Rectal smooth muscle tissue (tissue), 1 donor: ENCODE data around the gene SECTM1.
"Not testable (repeated sequence)": the region's sequence is repeated elsewhere in the genome, so short reads cannot be mapped to it uniquely, and the experiment has no call there.

Experiments
- H3K27ac ChIP-seq: one replicate; pipeline ENCODE4 v1.7.0; 2013; ENCODE audit warnings: low read depth, low read length, inconsistent platforms
- H3K27me3 ChIP-seq: one replicate; pipeline ENCODE4 v1.7.0; 2013; ENCODE audit warnings: low read length; ENCODE audit not compliant: control insufficient read depth, insufficient read depth
- H3K36me3 ChIP-seq: one replicate; pipeline ENCODE4 v1.7.0; 2013; ENCODE audit warnings: low read length; ENCODE audit not compliant: control insufficient read depth, insufficient read depth
- H3K4me1 ChIP-seq: one replicate; pipeline ENCODE4 v1.7.0; 2013; ENCODE audit warnings: low read length; ENCODE audit not compliant: control insufficient read depth, insufficient read depth
- H3K4me3 ChIP-seq: one replicate; pipeline ENCODE4 v1.7.0; 2013; ENCODE audit warnings: low read length
- H3K9ac ChIP-seq: one replicate; pipeline ENCODE4 v1.7.0; 2013; ENCODE audit warnings: low read length

Gene SECTM1

DNA sequence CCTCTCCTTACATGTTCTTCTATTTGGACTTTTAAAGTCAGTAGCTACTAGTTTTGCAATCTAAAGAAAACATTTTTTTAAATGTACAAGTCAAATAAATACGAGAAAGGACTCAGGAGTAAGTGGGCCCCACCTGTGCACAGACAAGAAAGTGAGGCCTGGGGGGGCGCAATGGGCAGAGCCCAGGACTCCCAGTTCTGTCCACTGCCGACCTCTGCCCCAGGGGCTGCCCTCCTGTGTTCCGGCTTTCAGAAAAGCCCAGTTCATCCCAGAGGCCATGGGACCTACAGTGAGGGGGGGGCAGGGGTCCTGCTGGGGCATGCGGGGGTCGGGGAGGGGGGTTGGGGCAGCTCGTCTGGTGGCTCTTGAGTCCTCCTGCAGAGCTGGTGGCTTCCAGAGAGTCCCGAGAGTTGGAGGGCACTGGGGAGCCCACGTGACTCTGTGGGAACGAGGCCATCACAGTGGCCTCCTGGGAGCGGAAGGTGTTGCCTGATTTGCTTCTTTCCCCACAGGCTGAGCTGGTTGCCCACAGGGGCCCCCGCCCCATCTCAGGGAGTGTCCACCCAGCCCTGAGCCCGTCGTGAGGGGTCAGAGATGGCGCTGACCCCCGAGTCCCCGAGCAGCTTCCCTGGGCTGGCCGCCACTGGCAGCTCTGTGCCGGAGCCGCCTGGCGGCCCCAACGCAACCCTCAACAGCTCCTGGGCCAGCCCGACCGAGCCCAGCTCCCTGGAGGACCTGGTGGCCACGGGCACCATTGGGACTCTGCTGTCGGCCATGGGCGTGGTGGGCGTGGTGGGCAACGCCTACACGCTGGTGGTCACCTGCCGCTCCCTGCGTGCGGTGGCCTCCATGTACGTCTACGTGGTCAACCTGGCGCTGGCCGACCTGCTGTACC is 40.4 kb upstream of the SECTM1 start:
- Histone ChIP-seq H3K4me3 (no peak overlapping the region), H3K9ac (no peak overlapping the region), H3K4me1 (no peaks in the 10 kb centered on the region), H3K27ac (no peak overlapping the region), H3K27me3 (peaks cover 25% of the 10 kb centered on the region), H3K36me3 (no peaks in the 10 kb centered on the region)

DNA sequence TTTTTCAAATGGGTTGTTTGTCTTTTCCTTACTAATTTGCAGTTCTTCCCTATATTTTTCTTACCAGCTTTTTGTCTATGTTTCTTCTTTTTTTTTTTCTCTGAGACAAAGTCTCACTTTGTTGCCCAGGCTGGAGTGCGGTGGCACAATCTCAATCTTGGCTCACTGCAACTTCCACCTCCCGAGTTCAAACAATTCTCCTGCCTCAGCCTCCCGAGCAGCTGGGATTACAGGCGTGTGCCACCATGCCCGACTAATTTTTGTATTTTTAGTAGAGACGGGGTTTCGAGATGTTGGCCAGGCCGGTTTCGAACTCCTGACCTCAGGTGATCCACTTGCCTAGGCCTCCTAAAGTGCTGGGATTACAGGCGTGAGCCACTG is 39.5 kb upstream of the SECTM1 start:
- peaks cover 20% of the 10 kb centered on the region for H3K27me3 ChIP-seq
- not testable (repeated sequence) for H3K27ac ChIP-seq, H3K36me3 ChIP-seq, H3K4me3 ChIP-seq, H3K9ac ChIP-seq, H3K4me1 ChIP-seq

DNA sequence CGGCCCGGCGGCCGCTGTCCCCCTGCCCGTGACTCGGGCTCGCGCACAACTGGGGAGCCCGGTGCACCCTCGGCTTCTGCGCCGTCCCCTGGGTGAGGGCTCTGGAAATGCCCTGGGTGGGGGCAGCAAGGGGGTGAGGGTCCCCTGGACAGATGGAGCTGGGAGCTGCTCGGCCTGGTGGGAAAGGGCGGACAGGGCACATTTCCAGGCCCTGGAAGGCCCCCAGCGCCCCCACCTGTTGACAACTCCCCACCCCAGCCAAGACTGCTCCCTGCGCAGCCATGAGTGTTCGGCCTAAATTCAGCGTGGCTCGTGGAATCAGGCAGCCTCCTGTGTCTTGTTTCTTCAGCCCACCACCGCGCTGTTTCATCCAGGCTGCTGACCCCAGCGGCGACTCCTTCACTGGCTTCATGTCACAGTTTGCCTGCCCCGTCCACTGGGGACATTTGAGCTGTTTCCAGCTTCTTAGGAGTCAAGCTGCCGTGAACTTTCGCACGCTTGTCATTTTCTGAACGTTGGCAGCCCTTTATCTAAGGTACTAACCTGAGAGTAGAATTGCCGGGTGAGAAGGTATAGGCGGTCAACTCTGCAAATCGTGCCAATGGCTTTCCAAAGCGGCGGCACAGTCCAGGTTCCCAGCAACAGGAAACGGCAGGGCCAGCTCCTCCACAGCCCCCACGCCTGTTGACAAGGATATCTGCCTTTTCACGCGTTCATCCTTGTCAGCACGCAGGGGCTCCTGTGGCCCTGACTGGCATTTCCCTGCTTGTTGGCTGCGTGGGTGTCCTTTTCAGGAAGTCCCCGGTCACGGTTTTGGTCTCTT is 38.9 kb upstream of the SECTM1 start:
- H3K9ac ChIP-seq = no peak overlapping the region
- no peaks in the 10 kb centered on the region for H3K36me3 ChIP-seq
- H3K27me3 ChIP-seq = peaks cover 20% of the 10 kb centered on the region
- no peak overlapping the region for H3K4me3 ChIP-seq
- no peaks in the 10 kb centered on the region for H3K4me1 ChIP-seq
- no peak overlapping the region for H3K27ac ChIP-seq

DNA sequence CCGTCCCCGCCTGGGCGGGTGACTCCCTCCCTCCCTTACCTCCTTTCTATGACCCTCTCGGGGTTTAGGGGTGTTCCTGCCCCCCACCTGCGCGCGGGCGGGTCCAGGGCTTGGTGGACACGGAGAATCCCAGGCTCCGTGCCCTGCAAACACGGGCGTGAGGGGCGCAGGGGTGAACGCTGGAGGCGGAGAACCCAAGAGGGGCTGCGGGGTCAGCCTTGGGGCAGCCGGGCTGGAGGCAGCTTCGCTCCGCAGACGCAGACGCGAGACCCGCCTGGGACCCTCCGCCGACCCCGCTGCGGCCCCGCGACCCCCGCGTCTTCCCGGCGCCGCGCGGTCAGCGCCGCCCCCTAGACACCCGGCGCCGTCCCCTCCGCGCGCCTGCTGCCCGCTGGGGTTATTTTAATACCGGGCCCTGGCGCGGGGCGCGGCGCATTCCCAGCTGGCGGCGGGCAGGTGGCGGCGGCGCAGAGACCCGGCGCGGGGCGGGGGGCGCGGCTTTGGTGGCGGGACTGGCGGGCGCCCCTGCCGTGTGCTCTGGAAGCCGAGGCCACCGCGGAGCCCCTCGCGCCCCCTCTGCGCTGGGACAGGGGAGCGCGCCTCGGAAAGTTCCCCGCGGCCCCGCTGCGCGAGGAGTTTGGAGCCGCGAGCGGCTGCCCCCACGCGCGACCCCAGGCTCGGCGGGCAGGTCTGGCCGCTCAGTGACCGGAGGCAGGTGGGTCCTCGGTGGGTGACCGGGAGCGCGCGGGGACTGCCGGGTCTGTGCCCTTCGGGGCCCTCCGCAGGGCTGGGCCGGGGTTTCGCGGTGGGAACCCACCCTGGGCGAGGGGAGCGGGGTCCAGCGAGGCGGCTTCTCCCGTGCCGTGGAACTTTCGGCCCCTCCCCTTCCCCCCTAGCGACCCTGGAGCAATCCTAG is 38.0 kb upstream of the SECTM1 start, which contains the start of gene UTS2R:
UTS2R (plus strand) TSS at position 433 of the 916 bp plus-strand sequence. CDS start 2,560 bp downstream, outside the sequence.
- Histone ChIP-seq H3K27ac (no peak within 1 kb of the TSS), H3K4me1 (no peaks in the 10 kb centered on the region), H3K4me3 (peak within 1 kb of the TSS; percentile 62), H3K36me3 (no peaks in the 10 kb centered on the region), H3K27me3 (peaks cover 20% of the 10 kb centered on the region), H3K9ac (no peak within 1 kb of the TSS)

GRCh38 chr17:82370471-82371332 is 37.1 kb upstream of the SECTM1 start:
- no peaks in the 10 kb centered on the region for H3K4me1 ChIP-seq
- H3K9ac ChIP-seq = no peak overlapping the region
- no peaks in the 10 kb centered on the region for H3K36me3 ChIP-seq
- no peak overlapping the region for H3K27ac ChIP-seq
- peak overlapping the region; percentile 62 for H3K4me3 ChIP-seq
- peaks cover 18% of the 10 kb centered on the region for H3K27me3 ChIP-seq

GRCh38 chr17:82369211-82369610 is 35.6 kb upstream of the SECTM1 start:
- Histone ChIP-seq H3K27ac (no peak overlapping the region), H3K36me3 (no peaks in the 10 kb centered on the region), H3K4me3 (no peak overlapping the region), H3K9ac (no peak overlapping the region), H3K4me1 (no peaks in the 10 kb centered on the region), H3K27me3 (peaks cover 16% of the 10 kb centered on the region)

DNA sequence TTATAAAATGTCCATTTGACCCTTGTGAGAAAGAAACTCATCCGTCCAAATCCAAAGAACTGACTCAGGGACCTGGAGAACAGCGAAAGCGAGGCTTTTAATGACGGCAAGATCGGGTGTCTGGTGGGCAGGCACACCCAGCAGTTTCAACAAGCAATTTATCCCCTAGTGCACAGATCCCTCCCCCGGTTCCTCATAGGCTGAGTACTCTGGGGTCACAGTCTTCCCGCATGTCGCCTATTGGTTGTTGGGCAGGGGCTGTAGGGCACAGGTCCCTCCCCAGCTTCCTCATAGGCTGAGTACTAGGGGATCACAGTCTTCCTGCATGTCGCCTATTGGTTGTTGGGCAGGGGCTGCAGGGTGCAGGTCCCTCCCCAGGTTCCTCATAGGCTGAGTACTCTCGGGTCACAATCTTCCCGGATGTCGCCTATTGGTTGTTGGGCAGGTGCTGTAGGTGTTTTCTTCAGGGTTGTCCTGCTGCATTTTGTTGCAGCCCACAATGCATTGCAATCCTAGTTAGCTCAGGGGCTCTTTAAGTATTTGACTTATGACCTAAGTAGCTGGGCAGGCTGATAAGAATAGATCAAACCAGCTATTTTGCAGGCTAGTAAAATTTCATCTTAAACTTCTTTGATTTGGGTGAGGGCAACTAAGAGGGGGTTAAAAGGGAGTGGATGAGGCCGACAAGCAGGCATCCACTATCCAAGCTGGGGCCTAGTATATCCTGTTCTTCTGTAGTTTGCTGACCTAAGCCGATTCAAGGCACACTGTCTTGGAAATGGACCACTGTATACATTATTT is 34.4 kb upstream of the SECTM1 start:
- Histone ChIP-seq H3K36me3 (no peaks in the 10 kb centered on the region), H3K27me3 (peaks cover 13% of the 10 kb centered on the region), H3K9ac (no peak overlapping the region), H3K27ac (no peak overlapping the region), H3K4me1 (no peaks in the 10 kb centered on the region), H3K4me3 (no peak overlapping the region)

DNA sequence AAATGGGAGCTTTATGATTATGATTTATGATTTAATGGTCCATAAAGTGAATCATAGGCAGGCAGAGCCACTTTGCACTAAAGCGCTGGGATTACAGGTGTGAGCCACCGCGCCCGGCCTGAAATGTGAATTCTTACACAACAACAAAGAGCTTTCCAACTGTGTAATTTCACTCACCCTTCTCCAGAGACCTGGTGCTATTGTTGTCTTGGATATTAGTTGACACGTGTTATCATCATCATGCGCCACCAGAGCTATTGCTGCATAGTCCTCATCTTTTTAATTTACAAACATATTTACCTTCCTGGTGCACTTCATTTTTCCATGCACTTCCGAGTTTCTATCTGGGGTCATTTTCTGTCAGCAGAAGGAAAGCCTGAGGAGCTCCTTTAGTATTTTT is 33.2 kb upstream of the SECTM1 start:
- Histone ChIP-seq H3K27ac (no peak overlapping the region), H3K9ac (no peak overlapping the region), H3K4me1 (no peaks in the 10 kb centered on the region), H3K4me3 (no peak overlapping the region), H3K36me3 (no peaks in the 10 kb centered on the region), H3K27me3 (peaks cover 13% of the 10 kb centered on the region)

DNA sequence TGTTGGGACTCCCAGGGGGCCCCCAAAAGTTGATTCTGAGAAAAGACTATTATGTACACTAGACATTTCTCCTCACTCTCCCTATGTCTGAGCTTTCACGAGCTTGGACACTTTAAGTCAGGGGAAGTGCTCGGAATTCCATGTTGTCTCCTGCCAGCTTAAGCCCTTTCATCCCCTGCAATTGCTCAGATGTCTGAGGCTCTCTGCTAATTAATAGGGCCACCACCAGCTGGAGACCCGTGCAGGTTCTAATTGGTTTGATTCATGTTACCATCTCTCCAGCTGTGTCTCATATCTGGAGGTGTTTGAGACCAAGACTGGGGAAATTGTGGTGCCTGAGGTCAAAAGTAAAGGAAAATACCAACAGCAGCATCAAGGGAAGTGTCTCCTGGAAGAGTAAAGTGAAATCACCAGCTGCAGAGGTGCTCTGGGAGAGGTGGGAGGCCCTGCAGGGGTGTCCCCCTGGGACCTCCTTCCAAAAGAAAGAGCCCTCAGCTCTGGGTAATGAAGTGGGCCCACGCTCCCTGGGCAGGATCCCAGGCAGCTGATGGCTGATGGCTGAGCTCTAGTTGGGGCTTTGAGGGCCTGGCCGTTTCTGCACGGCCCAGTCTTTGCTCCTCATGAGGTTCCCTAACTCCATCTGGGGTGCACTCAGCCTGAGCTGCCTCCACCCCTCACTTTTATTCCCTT is 32.2 kb upstream of the SECTM1 start:
- Histone ChIP-seq H3K27me3 (peaks cover 7% of the 10 kb centered on the region), H3K4me3 (no peak overlapping the region), H3K9ac (no peak overlapping the region), H3K4me1 (no peaks in the 10 kb centered on the region), H3K27ac (no peak overlapping the region), H3K36me3 (no peaks in the 10 kb centered on the region)

DNA sequence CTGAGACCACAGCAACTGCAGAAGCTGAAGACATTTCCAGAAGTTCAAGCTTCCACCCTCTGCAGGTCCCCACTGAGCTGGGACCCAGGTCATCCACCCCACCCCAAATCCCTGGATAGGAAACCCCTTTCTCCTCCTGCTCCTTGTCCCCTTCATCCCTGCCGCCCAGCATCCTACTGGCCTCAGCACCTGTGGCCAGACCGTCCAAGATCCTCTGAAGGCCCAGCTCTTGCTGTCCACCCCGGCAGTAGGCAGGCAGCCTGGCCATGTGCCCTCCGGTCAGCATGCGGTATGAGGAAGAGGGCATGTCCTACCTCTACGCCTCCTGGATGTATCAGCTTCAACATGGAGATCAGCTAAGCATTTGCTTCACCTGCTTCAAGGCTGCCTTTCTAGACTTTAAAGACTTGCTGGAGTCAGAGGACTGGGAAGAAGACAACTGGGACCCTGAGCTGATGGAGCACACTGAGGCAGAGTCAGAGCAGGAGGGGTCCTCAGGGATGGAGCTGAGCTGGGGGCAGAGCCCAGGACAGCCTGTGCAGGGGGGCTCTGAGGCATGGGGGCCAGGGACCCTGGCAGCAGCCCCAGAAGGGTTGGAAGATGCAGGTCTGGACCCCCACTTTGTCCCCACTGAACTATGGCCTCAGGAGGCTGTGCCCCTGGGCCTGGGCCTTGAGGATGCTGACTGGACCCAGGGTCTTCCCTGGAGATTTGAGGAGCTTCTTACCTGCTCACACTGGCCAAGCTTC is 28.5 kb upstream of the SECTM1 start:
- Histone ChIP-seq H3K27me3 (peaks cover 5% of the 10 kb centered on the region), H3K27ac (no peak overlapping the region), H3K4me1 (no peaks in the 10 kb centered on the region), H3K9ac (no peak overlapping the region), H3K36me3 (no peaks in the 10 kb centered on the region), H3K4me3 (no peak overlapping the region)
